GM12865 (cell line): ENCODE results near the gene GTPBP6.
"Not testable (repeated sequence)": the region's sequence is repeated elsewhere in the genome, so short reads cannot be mapped to it uniquely, and the experiment has no call there.

Experiments used
- DNase-seq: peaks from one replicate; pipeline ENCODE4 v3.0.0; 2010; ENCODE audit warnings: low read depth
- H3K4me3 ChIP-seq: 2 replicates; pipeline ENCODE4 v1.5.1; 2011; ENCODE audit warnings: mild to moderate bottlenecking, low read depth, low read length, control low read depth
- CTCF ChIP-seq: IDR thresholded peaks from 2 replicates; pipeline ENCODE4 v1.5.1; 2011; ENCODE audit warnings: low read length, control low read depth, low read depth, inconsistent platforms; ENCODE audit not compliant: insufficient read depth; ENCODE audit errors: missing control alignments

GTPBP6 gene

GRCh38 chrX:313546-313945 lies 5.0 kb downstream of the GTPBP6 start:
- no peak for TF ChIP-seq CTCF
- DNase-seq, result no peak
- no peak overlapping the region for H3K4me3 ChIP-seq

- no peak for TF ChIP-seq CTCF
- DNase-seq, result no peak
Measured at GRCh38 chrX:312621-313331, 5.8 kb downstream of the GTPBP6 start.

GRCh38 chrX:311156-312129 lies 7.2 kb downstream of the GTPBP6 start:
- TF ChIP-seq CTCF, result no peak
- no peak overlapping the region for H3K4me3 ChIP-seq
- no peak for DNase-seq

More at GRCh38 chrX:312621-313331, 5.8 kb downstream of the GTPBP6 start:
- no peak overlapping the region for H3K4me3 ChIP-seq

- H3K4me3 ChIP-seq, result no peak overlapping the region
- no peak for DNase-seq
- TF ChIP-seq CTCF, result no peak
Measured at GRCh38 chrX:310621-311155, 7.9 kb downstream of the GTPBP6 start.

- DNase-seq, result no peak
- TF ChIP-seq CTCF, result no peak
- H3K4me3 ChIP-seq, result no peak overlapping the region
Measured at GRCh38 chrX:308821-309520, 9.6 kb downstream of the GTPBP6 start.

GRCh38 chrX:307261-308111 lies 11.1 kb downstream of the GTPBP6 start:
- no peak for DNase-seq
- H3K4me3 ChIP-seq, result no peak overlapping the region
- no peak for TF ChIP-seq CTCF

GRCh38 chrX:306614-307251 lies 11.9 kb downstream of the GTPBP6 start:
- DNase-seq, H3K4me3 ChIP-seq: not testable (repeated sequence)

GRCh38 chrX:305781-306613 lies 12.6 kb downstream of the GTPBP6 start:
- DNase-seq, H3K4me3 ChIP-seq: not testable (repeated sequence)
